Upper lobe of left lung (tissue), 6 donors: ENCODE results near the gene FAM171A1. TPM values are rescaled to one million over a fixed set of nuclear protein-coding genes. Genes with fewer than 3 reads are reported as not detected.

Source experiments
- ATAC-seq, 2 donors: fragments of 200-7000 bp; cut with Tn5 transposase; one replicate each; pipeline ENCODE4 v1.9.1; 2022; ENCODE audit warnings: mild to moderate bottlenecking in 2 of 2, moderate library complexity in 2 of 2; ENCODE audit not compliant: low FRiP score in 2 of 2
- DNase-seq, 2 donors: peaks; one replicate each; pipeline ENCODE4 v3.0.0-alpha.2; 2019 to 2020
- H3K27ac ChIP-seq, 4 donors: fragments of 200-600 bp; sonication (generic); one replicate each; pipeline ENCODE4 v1.5.1; 2016 to 2019
- H3K27me3 ChIP-seq, 4 donors: fragments of 200-600 bp; sonication (generic); one replicate each; pipeline ENCODE4 v1.5.1; 2017 to 2019
- H3K36me3 ChIP-seq, 4 donors: fragments of 200-600 bp; sonication (generic); one replicate each; pipeline ENCODE4 v1.5.1; 2016 to 2019
- H3K4me1 ChIP-seq, 4 donors: fragments of 200-600 bp; sonication (generic); one replicate each; pipeline ENCODE4 v1.5.1; 2018 to 2019
- H3K4me3 ChIP-seq, 4 donors: fragments of 200-600 bp; sonication (generic); one replicate each; pipeline ENCODE4 v1.5.1; 2017 to 2019; ENCODE audit warnings: mild to moderate bottlenecking in 2 of 4, moderate library complexity in 1 of 4
- H3K9me3 ChIP-seq, 4 donors: fragments of 200-600 bp; sonication (generic); one replicate each; pipeline ENCODE4 v1.5.1; 2018 to 2019
- CTCF ChIP-seq, 6 experiments: fragments of 450-650 bp in 4 of 6; fragments of 200-600 bp in 2 of 6; sonication (generic) in 2 of 6; IDR thresholded peaks; one replicate each; pipeline ENCODE4 v1.5.1; 2016 to 2019; ENCODE audit warnings: antibody characterized with exemption in 6 of 6
- EP300 ChIP-seq, 4 donors: sonication (generic); formaldehyde crosslinking; IDR thresholded peaks; one replicate each; pipeline ENCODE4 v1.5.1; 2017; ENCODE audit warnings: antibody characterized with exemption in 4 of 4, control low read depth in 2 of 4
- POLR2A ChIP-seq, 4 donors: fragments of 450-650 bp; IDR thresholded peaks; one replicate each; pipeline ENCODE4 v1.5.1; 2016 to 2017; ENCODE audit warnings: antibody characterized with exemption in 4 of 4, mild to moderate bottlenecking in 2 of 4
- POLR2AphosphoS5 ChIP-seq, 2 donors: sonication (generic); formaldehyde crosslinking; IDR thresholded peaks; one replicate each; pipeline ENCODE4 v1.5.1; 2017; ENCODE audit warnings: antibody characterized with exemption in 2 of 2
- WGBS, 2 donors: methylation state at CpG; one replicate each; pipeline ENCODE4 v1.1.5; 2017 to 2018; 5-methylcytosine and 5-hydroxymethylcytosine counted together
- total RNA-seq, 6 donors: library from RNA; depleted of rRNA in 4 of 6; stranded (reverse); fragments of >200 nt in 4 of 6; gene quantifications; one replicate each; pipeline versions ENCODE4 v1.1.0 to v1.2.1, GENCODE V29; 2016 to 2021
- donor health status: DM: no; HTN: no; CAD: no; lungs with moderate emphysema.
- donor health status: DM: no; HTN: yes; CAD: no; lungs with severe emphysema.

Gene FAM171A1
- total RNA-seq, 6 donors from 2014 or later = 3.7 to 19.4 (median 7.2) TPM

GRCh38 chr10:15346440-15347141, 24.5 kb downstream of the FAM171A1 start:
- WGBS, 2 donors = 36 to 56% methylated on average over 8 of the region's 8 CpGs
- H3K4me1 ChIP-seq = peaks cover 0 to 5% (median 0%) of the 10 kb centered on the region in 4 donors
- no peaks in the 10 kb centered on the region for H3K9me3 ChIP-seq
- no peak overlapping the region for H3K4me3 ChIP-seq
- no peaks in the 10 kb centered on the region for H3K36me3 ChIP-seq
- no peak for DNase-seq
- TF ChIP-seq POLR2AphosphoS5 (IDR thresholded peaks at IDR 0.05) = no peak
- TF ChIP-seq POLR2A (IDR thresholded peaks at IDR 0.05) = no peak
- no peak for TF ChIP-seq CTCF (IDR thresholded peaks at IDR 0.05)
- no peak for TF ChIP-seq EP300 (IDR thresholded peaks at IDR 0.05)
- peak in 1 of 2 donors; percentile 30 for ATAC-seq
- no peak overlapping the region for H3K27ac ChIP-seq
- no peaks in the 10 kb centered on the region for H3K27me3 ChIP-seq

GRCh38 chr10:15345450-15345849, 25.6 kb downstream of the FAM171A1 start:
- WGBS, 2 donors = 79 to 91% methylated on average over 4 of the region's 5 CpGs
- no peaks in the 10 kb centered on the region for H3K36me3 ChIP-seq
- peaks cover 0 to 5% (median 0%) of the 10 kb centered on the region in 4 donors for H3K4me1 ChIP-seq
- H3K4me3 ChIP-seq = no peak overlapping the region
- H3K27me3 ChIP-seq = no peaks in the 10 kb centered on the region
- DNase-seq (no peak), ATAC-seq (peak in 1 of 2 donors; percentile 39)
- TF ChIP-seq EP300 (IDR thresholded peaks at IDR 0.05) (no peak), POLR2AphosphoS5 (IDR thresholded peaks at IDR 0.05) (no peak), POLR2A (IDR thresholded peaks at IDR 0.05) (no peak), CTCF (IDR thresholded peaks at IDR 0.05) (no peak)
- no peaks in the 10 kb centered on the region for H3K9me3 ChIP-seq
- H3K27ac ChIP-seq = no peak overlapping the region

GRCh38 chr10:15344876-15345285, 26.2 kb downstream of the FAM171A1 start:
- no peak for ATAC-seq
- H3K4me1 ChIP-seq = peaks cover 0 to 5% (median 0%) of the 10 kb centered on the region in 4 donors
- TF ChIP-seq POLR2A (IDR thresholded peaks at IDR 0.05) = no peak
- TF ChIP-seq CTCF (IDR thresholded peaks at IDR 0.05) = no peak
- no peak for TF ChIP-seq EP300 (IDR thresholded peaks at IDR 0.05)
- no peak for TF ChIP-seq POLR2AphosphoS5 (IDR thresholded peaks at IDR 0.05)

GRCh38 chr10:15344256-15344875, 26.7 kb downstream of the FAM171A1 start:
- ATAC-seq (no peak), DNase-seq (no peak)
- TF ChIP-seq CTCF (IDR thresholded peaks at IDR 0.05) (no peak), POLR2AphosphoS5 (IDR thresholded peaks at IDR 0.05) (no peak), POLR2A (IDR thresholded peaks at IDR 0.05) (no peak), EP300 (IDR thresholded peaks at IDR 0.05) (no peak)
- H3K4me3 ChIP-seq = no peak overlapping the region
- peaks cover 0 to 5% (median 0%) of the 10 kb centered on the region in 4 donors for H3K4me1 ChIP-seq
- no peaks in the 10 kb centered on the region for H3K27me3 ChIP-seq
- no peaks in the 10 kb centered on the region for H3K36me3 ChIP-seq
- no peaks in the 10 kb centered on the region for H3K9me3 ChIP-seq
- WGBS, 2 donors = 91 to 92% methylated on average over 4 of the region's 4 CpGs
- no peak overlapping the region for H3K27ac ChIP-seq

More at GRCh38 chr10:15344876-15345285, 26.2 kb downstream of the FAM171A1 start:
- no peak for DNase-seq
- Histone ChIP-seq H3K4me3 (no peak overlapping the region), H3K36me3 (no peaks in the 10 kb centered on the region), H3K27me3 (no peaks in the 10 kb centered on the region), H3K27ac (no peak overlapping the region), H3K9me3 (no peaks in the 10 kb centered on the region)
- 39 to 40% methylated on average over 8 of the region's 8 CpGs for WGBS, 2 donors
